ENCODE data around the gene MGLL. TPM values are rescaled to one million over a fixed set of nuclear protein-coding genes. Genes with fewer than 3 reads are reported as not detected.

Gene MGLL
- total RNA-seq, 1 donor from 2014 or later: 11.3 TPM

DNA sequence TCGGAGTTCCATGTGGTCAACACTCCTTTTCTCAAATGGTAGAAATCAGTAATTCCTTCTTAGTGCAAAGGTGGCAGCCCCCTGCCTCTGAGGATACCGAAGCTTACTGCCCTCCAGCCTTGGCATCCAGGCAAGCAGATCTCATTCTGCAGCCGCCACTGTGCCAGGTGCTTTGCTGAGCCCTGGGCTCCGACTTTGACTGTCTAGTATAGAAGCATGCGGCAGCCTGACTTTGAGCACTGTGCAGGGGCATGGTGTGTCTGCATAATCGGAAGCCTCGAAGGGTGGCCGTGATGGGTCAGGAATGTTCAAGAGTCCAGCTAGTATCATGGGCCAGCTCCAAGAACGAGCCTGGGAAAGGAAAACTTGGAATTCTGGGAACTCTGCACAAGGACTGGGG, 109.9 kb downstream of the MGLL start:
- Mint-ChIP-seq H3K9me3 (no peaks in the 10 kb centered on the region), H3K27me3 (ENCODE audit: low read depth) (no peaks in the 10 kb centered on the region), H3K27ac (ENCODE audit: unreplicated experiment) (peak overlapping the region; percentile 27), H3K4me1 (peaks cover 18% of the 10 kb centered on the region), H3K36me3 (ENCODE audit: low read depth) (no peaks in the 10 kb centered on the region), H3K4me3 (no peak overlapping the region)
- no peak for DNase-seq (ENCODE audit: low read depth, low spot score)
- TF ChIP-seq, protein P1, sequence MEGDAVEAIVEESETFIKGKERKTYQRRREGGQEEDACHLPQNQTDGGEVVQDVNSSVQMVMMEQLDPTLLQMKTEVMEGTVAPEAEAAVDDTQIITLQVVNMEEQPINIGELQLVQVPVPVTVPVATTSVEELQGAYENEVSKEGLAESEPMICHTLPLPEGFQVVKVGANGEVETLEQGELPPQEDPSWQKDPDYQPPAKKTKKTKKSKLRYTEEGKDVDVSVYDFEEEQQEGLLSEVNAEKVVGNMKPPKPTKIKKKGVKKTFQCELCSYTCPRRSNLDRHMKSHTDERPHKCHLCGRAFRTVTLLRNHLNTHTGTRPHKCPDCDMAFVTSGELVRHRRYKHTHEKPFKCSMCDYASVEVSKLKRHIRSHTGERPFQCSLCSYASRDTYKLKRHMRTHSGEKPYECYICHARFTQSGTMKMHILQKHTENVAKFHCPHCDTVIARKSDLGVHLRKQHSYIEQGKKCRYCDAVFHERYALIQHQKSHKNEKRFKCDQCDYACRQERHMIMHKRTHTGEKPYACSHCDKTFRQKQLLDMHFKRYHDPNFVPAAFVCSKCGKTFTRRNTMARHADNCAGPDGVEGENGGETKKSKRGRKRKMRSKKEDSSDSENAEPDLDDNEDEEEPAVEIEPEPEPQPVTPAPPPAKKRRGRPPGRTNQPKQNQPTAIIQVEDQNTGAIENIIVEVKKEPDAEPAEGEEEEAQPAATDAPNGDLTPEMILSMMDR (conservative IDR thresholded peaks at IDR 0.05): no peak

DNA sequence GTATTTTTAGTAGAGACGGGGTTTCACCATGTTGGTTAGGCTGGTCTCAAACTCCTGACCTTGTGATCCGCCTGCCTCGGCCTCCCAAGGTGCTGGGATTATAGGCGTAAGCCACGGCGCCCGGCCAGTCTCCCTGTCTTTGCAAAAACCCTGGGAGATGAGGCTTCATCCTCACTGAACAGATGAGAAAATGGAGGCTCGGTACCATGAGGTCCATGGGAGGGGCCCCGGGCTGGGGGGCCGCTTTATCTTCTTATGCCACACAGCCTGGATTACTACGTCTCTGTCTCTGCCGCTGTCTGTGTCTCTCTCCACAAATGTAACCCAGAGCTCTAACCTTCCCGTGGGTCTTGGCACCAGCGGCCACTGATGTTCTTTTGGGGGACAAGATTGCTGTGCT, 110.4 kb downstream of the MGLL start:
- Mint-ChIP-seq H3K36me3 (ENCODE audit: low read depth) (no peaks in the 10 kb centered on the region), H3K4me1 (peaks cover 21% of the 10 kb centered on the region), H3K27ac (ENCODE audit: unreplicated experiment) (no peak overlapping the region), H3K9me3 (no peaks in the 10 kb centered on the region), H3K27me3 (ENCODE audit: low read depth) (no peaks in the 10 kb centered on the region), H3K4me3 (no peak overlapping the region)
- TF ChIP-seq, protein P1 (conservative IDR thresholded peaks at IDR 0.05): no peak
- no peak for DNase-seq (ENCODE audit: low read depth, low spot score)

DNA sequence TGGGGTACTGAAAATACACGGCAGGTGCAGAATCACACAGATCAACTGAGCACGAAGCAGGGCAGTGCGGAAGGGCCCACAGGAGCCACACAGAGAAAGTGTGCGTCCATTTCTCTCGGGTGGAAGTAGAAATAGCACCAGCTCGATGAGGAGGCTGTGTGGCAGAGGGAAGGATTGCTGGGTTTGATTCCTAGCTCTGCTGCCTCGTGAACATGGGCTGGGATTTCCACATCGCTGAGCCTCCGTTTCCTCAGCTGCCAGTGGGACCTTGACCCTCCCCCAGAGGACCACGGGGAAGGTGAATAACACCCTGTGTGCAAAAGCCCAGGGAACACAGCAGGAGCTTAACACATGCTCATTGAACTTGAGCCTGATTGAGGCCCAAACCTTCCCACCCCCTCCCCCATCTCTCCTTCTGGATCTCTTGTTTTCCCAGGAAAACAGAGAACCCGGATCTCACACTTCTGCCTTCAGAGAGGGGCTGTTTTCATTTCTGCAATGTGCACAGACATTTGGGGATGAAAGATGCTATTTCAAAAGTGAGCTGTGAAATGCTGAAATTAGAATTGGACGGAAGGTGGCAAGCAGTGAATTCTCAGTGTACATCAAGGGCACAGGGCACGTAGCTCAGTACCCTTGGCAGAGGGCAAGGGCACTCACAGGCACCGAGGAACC, 111.2 kb downstream of the MGLL start:
- H3K27ac Mint-ChIP-seq (ENCODE audit: unreplicated experiment): no peak overlapping the region
- DNase-seq (ENCODE audit: low read depth, low spot score): no peak
- H3K9me3 Mint-ChIP-seq: no peaks in the 10 kb centered on the region
- TF ChIP-seq, protein P1 (conservative IDR thresholded peaks at IDR 0.05): no peak
- no peaks in the 10 kb centered on the region for H3K36me3 Mint-ChIP-seq (ENCODE audit: low read depth)
- H3K27me3 Mint-ChIP-seq (ENCODE audit: low read depth): no peaks in the 10 kb centered on the region
- peaks cover 21% of the 10 kb centered on the region for H3K4me1 Mint-ChIP-seq
- no peak overlapping the region for H3K4me3 Mint-ChIP-seq

- Mint-ChIP-seq H3K4me3 (no peak overlapping the region), H3K4me1 (peaks cover 21% of the 10 kb centered on the region), H3K36me3 (ENCODE audit: low read depth) (no peaks in the 10 kb centered on the region), H3K27me3 (ENCODE audit: low read depth) (no peaks in the 10 kb centered on the region), H3K27ac (ENCODE audit: unreplicated experiment) (peak overlapping the region; percentile 57), H3K9me3 (no peaks in the 10 kb centered on the region)
- no peak for DNase-seq (ENCODE audit: low read depth, low spot score)
- TF ChIP-seq, protein P1 (conservative IDR thresholded peaks at IDR 0.05): no peak
Observed at GRCh38 chr3:127710155-127710941, 112.0 kb downstream of the MGLL start.

DNA sequence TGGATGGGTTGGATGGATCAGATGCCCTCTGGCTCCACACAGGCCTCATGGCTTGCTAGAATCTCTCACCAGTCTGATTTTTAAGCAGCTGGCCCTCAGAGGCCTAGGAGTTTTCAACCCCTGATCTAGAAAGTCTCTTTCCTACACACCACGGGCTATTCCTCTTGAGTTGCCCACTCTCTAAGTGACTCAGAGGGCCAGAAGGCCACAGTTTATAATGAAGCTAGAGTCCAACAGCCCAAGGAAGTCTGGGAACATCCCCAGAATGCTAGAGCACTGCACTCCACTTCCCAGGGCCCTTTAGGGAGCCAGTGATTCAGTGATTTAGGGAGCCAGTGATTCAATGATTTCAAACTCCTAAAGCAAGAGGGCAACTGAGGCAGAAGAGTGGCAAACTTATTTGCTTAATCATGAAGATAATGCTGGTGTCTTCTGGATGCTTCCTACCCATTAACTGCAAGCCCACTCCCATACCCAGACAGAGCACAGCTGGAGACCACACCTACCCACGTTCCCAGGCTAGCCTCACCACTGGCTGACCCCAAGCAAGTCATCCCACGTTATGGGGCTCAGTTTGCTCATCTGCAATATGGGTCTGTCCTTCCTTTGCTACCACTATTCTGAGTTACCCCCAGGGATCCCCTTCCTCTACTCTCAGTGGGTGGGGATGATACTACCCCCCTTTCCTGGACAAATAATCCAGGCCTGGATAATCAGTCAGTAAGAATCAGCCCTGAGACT, 112.8 kb downstream of the MGLL start:
- peaks cover 20% of the 10 kb centered on the region for H3K4me1 Mint-ChIP-seq
- no peak overlapping the region for H3K4me3 Mint-ChIP-seq
- peaks cover 4% of the 10 kb centered on the region for H3K9me3 Mint-ChIP-seq
- peaks cover 2% of the 10 kb centered on the region for H3K36me3 Mint-ChIP-seq (ENCODE audit: low read depth)
- no peak overlapping the region for H3K27ac Mint-ChIP-seq (ENCODE audit: unreplicated experiment)
- DNase-seq (ENCODE audit: low read depth, low spot score): no peak
- no peaks in the 10 kb centered on the region for H3K27me3 Mint-ChIP-seq (ENCODE audit: low read depth)
- TF ChIP-seq, protein P1 (conservative IDR thresholded peaks at IDR 0.05): no peak
